DMS 273 treated with DMSO at 0.1 percent for 48 hours (cell line): ENCODE data around the gene ADGRG3.

Experiments
- DNase-seq: peaks from one replicate; lab custom pipeline; 2025; lab: John Stamatoyannopoulos, UW

ADGRG3 gene

GRCh38 chr16:57646388-57647039 is 21.6 kb upstream of the ADGRG3 start:
- no peak for DNase-seq

GRCh38 chr16:57647136-57647875 is 20.8 kb upstream of the ADGRG3 start:
- no peak for DNase-seq

GRCh38 chr16:57648125-57648524 is 20.0 kb upstream of the ADGRG3 start:
- DNase-seq: no peak

GRCh38 chr16:57648581-57649442 is 19.3 kb upstream of the ADGRG3 start:
- peak; percentile 46 for DNase-seq

GRCh38 chr16:57649443-57649751 is 18.7 kb upstream of the ADGRG3 start:
- DNase-seq: no peak

- no peak for DNase-seq
These were observed 18.3 kb upstream of the ADGRG3 start for GRCh38 chr16:57649846-57650245.

GRCh38 chr16:57651344-57652333 is 16.5 kb upstream of the ADGRG3 start:
- DNase-seq: no peak

- no peak for DNase-seq
These were observed 15.2 kb upstream of the ADGRG3 start for GRCh38 chr16:57652695-57653471.

GRCh38 chr16:57653936-57654335 is 14.2 kb upstream of the ADGRG3 start:
- no peak for DNase-seq

- DNase-seq: no peak
These were observed 11.7 kb upstream of the ADGRG3 start for GRCh38 chr16:57656342-57656955.

GRCh38 chr16:57657228-57657627 is 10.9 kb upstream of the ADGRG3 start:
- no peak for DNase-seq

- DNase-seq: no peak
These were observed 9.8 kb upstream of the ADGRG3 start for GRCh38 chr16:57658130-57658877.

GRCh38 chr16:57658878-57659674 is 9.0 kb upstream of the ADGRG3 start:
- no peak for DNase-seq

- no peak for DNase-seq
These were observed 7.2 kb upstream of the ADGRG3 start for GRCh38 chr16:57660715-57661463.

- no peak for DNase-seq
These were observed 6.6 kb upstream of the ADGRG3 start for GRCh38 chr16:57661510-57661909.

- DNase-seq: no peak
These were observed 5.9 kb upstream of the ADGRG3 start for GRCh38 chr16:57661936-57662906.

GRCh38 chr16:57663436-57663835 is 4.7 kb upstream of the ADGRG3 start:
- no peak for DNase-seq
